RCC 7860 (cell line): Measurements from ENCODE around the gene PWWP2B.
"Not testable (repeated sequence)": the region's sequence is repeated elsewhere in the genome, so short reads cannot be mapped to it uniquely, and the experiment has no call there.

ENCODE experiments used
- DNase-seq: peaks from one replicate; pipeline ENCODE4 v3.0.0-alpha.2; 2015; ENCODE audit warnings: low spot score
- FAIRE-seq: peaks from 2 replicates; lab custom pipeline; 2012; peaks lifted over from hg19 to GRCh38; lab: Jason Lieb, UNC

Gene PWWP2B

DNA sequence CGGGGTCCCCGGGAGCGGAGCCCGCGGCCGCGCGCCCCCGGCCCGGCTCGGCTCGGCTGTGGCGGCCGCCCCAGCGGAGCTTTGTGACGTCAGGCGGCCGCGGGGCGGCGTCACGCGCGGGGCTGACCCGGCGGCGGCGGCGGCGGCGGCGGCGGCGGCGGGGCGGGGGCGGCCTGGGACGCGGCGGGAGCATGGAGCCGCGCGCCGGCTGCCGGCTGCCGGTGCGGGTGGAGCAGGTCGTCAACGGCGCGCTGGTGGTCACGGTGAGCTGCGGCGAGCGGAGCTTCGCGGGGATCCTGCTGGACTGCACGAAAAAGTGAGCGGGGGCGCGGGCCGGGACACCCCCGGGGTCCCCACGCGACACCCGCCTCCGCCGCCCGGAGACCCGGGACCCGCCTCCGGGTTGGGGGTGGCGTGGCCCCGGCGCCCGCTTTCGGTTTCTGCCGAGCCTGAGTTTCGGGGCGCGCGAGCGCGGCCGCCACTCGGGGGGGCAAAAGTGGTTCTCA lies at the start of gene PWWP2B:
Gene PWWP2B, plus strand, starts transcription at position 165 of the 506 bp plus-strand sequence. Its CDS starts 27 bp downstream, at position 192.
- FAIRE-seq: no peak
- DNase-seq: no peak

GRCh38 chr10:132347211-132347930 lies 49.6 kb upstream of the PWWP2B start:
- DNase-seq: no peak
- FAIRE-seq: no peak

DNA sequence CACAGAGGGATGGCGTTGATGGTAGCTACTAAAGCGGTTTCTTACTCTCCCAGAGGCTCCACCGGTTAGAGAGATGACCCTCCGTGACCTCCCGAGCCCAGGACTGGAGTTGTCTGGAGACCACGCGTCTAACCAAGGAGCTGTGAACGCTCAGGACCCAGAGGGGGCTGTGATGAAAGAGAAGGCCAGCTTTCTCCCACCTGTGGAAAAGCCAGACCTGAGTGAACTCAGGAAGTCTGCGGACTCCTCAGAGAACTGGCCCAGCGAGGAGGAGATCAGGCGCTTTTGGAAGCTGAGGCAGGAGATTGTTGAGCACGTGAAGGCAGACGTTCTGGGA lies 49.1 kb upstream of the PWWP2B start:
- DNase-seq: no peak
- FAIRE-seq: no peak

GRCh38 chr10:132349766-132350165 lies 47.2 kb upstream of the PWWP2B start:
- FAIRE-seq (no peak), DNase-seq (no peak)

DNA sequence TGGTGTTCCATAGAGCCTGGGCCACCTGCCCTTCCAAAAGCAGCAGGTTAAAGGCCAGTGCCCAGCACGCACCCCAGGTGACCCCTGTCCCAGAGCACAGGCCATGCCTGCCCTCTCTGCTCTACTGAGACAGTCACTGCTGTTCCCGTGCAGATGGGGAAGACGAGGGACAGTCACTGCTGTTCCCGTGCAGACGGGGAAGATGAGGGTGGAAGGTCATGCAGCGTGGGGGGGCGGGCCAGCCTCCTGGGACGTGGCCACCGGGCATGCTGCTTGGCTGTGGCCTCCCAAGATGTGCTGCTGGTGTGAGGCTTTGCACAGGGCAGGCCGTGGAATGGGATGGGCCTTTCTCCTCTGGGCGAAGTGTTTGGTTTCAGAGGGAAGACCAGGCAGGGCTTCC lies 46.6 kb upstream of the PWWP2B start:
- FAIRE-seq: no peak
- DNase-seq: no peak

DNA sequence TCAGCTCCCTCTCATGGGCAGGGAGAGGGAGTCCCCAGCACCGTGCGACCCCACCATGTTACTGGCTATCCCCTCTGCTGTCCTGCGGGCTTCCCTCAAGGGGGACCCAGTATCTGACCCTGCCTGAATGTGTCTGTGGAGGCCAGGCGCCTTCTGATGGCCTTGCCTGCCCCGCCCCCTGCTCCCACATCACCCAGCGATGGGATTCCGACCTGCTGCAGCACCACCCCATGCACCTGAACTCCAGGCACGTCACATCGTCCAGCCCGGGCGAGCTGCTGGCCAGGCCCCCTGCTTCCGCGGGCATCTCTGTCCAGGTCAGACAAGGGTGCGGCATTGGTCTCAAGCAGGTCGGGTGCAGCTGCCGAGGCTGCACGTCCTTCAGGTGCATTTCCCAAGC lies 46.1 kb upstream of the PWWP2B start:
- DNase-seq: no peak
- FAIRE-seq: no peak

DNA sequence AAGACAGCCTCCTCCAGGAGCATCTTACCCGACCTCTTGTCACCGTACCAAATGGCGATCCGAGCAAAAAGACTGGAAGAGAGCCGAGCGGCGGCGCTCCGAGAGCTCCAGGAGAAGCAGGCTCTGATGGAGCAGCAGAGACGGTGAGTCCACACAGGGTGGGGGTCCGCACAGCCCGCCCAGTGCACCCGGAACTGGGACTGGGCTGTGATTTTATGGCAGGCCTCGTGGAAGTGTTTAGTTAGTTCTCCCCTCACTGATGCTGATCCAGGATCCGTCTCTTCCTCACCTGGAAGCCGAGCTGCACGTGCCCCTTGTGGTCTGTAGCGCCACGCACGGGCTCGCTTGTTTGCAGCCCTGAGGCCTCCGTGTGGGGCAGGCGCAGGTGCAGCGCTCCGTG lies 45.4 kb upstream of the PWWP2B start:
- FAIRE-seq (no peak), DNase-seq (no peak)

DNA sequence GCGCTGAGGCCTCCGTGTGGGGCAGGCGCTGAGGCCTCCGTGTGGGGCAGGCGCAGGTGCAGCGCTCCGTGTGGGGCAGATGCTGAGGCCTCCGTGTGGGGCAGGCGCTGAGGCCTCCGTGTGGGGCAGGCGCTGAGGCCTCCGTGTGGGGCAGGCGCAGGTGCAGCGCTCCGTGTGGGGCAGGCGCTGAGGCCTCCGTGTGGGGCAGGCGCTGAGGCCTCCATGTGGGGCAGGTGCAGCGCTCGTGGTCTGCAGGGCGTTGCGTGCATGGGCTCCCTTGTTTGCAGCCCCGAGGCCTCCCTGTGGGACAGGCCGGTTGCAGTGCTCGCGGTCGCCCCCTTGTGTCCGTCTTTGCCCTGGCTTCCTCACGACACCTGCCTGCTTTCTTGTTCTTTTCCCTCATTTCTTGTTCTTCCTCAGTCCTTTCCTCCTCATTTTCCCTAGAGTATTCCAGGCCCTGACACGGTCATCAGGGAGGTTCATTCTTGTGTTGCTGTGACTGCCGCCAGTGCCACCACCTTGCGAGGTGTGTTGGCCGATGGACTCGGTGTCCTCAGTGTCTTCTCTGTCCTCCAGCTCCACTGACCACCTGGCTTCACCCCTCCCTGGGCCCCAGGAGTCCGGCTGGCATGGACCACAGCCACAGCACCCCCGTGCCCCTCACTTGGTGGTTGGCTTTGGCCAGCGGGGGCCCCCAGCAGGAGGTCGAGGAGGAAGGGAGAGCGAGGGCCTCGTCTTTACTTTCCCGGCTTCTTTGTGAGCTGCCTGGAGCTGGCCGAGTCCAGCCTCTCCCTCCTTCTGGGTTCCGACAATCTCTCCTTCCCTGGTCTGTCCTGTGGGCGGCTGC lies 44.3 kb upstream of the PWWP2B start:
- peak; percentile 42 for DNase-seq
- not testable (repeated sequence) for FAIRE-seq

DNA sequence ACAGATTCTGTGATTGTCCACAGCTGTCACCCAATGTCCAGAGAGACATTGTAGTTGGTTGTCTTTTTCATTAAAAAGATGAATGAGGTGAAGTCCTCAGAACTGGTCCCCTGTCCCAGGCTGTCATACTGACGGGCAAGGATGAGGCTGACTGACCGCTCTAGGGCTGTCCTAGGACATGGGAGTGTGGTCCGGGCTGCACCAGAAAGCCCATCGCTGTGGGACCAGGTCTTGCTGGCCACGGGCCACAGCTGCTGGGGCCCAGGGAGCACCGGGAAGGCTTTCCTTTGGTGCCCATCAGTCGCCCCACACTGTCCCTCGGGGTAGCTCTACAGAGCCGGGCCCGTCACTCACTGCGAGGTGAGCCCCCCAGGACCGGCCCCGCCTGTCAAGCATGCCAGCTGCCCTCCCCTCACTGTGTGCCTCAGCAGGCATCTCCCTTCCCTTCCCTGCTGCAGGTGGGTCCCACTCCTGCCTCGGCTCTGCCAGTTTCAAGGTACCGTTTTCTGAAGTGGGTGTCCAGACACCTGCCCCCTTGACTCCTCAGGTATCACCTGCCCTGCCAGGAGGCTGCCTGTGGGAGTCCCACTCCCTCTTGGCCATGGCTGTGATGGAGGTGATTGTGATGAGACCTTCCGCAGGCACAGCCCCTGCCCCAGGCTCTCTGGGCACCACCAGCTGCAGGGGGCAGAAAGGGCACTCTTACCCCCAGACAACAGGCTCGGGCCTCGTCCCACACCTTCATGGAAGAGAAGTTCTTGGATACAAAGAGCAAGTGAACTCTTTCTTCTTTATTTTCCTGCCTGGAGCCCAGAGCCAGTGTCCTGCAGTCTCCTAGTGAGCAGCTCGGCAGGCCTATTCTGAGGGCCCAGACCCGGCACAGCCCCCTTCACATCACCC lies 43.3 kb upstream of the PWWP2B start:
- DNase-seq: no peak

GRCh38 chr10:132354356-132355094 lies 42.5 kb upstream of the PWWP2B start:
- FAIRE-seq (no peak), DNase-seq (no peak)

More for the DNA sequence above, 43.3 kb upstream of the PWWP2B start:
- no peak for FAIRE-seq

GRCh38 chr10:132355297-132355696 lies 41.7 kb upstream of the PWWP2B start:
- DNase-seq: no peak
- FAIRE-seq: no peak

GRCh38 chr10:132355754-132356153 lies 41.2 kb upstream of the PWWP2B start:
- DNase-seq: no peak

DNA sequence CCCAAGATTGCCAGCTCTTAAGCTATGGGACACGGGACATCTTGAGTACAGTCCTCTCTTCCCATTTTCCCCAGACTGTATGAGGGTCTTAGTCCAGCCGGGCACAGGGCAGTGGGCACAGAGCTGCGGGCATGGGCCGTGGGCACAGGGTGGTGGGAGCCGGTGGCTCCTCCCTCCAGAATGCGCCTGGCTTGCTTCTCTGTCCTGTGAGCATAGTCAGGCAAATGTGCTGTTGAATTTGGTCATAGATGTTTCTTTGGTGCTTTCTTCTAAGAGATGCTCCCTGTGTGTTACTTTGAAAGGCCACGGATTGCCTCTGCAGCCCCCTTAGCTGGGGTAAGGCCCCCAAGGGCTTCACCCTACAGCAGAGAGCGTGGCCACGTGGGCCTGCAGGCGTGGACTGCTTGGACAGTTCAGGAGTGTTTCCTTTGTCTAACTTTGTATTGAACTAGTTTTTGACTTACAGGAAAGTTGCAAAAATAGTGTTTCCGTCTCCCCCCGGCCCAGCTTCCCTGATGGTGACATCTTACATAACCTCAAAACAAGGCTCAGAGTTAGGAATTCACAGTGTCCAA lies 40.3 kb upstream of the PWWP2B start:
- DNase-seq (no peak), FAIRE-seq (no peak)

More at GRCh38 chr10:132355754-132356153, 41.2 kb upstream of the PWWP2B start:
- FAIRE-seq: no peak

DNA sequence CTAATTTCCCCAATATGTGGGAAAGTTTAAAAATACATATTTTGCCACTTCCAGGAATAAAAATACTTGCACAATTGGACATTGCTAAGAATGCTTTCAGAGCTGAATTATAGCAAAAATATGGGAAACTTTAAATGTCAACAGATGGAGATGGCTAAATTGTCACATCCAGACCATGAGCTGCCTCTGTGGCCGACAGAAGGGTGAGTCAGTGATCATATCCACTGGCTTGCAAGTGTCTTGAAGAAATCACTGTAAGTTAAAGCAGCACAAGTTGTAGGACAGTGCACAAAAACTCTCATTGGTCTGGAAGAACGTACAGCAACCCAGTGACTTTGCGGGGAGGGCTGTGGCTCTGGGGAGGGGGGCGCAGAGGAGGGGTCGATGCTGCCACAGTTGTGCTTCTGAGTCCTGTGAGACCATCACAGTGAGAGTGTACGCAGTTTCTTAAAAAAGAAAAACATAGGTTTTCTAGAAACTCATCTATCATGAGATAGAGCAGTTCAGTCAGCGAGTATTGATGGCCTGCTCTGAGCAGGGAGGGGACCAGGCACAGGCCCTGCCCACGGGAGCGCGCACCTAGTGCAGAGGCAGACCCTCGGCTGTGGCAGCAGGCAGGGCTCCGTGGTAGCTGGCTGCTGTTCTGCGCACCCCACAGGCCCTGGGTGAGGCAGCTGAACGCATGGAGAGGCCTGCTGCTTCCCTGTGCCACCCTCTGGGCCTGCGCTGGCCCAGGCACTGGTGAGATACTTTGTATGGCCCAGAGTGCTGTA lies 39.5 kb upstream of the PWWP2B start:
- FAIRE-seq: no peak
- DNase-seq: no peak

DNA sequence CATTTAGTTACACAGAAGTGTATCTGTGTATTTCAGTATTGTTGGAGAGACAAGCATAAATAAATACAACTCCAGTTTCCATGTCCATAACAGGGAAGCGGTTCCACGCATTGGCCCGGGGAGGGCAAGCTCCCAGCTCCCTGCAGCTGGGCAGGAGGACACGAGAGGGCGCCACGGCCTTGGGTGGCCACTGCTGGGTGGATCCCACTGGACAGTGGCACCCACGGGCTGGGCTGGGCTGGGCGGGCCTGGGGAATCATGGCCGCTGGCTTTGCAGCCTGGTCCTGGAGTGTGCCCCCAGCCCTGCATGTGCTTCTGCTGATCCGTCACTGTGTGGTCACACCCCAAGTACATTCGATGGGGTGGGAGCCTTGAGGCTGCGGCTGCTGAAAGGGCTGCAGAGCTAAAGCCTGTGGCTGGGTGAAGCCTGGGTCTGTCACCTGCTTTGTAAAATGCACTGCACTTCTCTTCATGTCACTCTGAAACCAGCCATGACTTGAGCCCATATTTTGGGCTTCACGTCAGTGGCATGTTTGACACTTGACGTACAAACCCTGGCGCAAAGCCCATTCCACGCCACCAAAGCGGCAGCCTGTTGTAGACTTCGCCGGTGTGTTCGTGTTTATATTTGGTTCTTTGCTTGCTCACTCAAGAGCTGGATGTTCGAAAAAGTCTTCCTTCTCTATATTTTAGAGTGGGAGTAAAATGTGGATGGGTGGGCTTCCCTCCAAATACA lies 37.5 kb upstream of the PWWP2B start:
- no peak for FAIRE-seq
- DNase-seq: no peak

DNA sequence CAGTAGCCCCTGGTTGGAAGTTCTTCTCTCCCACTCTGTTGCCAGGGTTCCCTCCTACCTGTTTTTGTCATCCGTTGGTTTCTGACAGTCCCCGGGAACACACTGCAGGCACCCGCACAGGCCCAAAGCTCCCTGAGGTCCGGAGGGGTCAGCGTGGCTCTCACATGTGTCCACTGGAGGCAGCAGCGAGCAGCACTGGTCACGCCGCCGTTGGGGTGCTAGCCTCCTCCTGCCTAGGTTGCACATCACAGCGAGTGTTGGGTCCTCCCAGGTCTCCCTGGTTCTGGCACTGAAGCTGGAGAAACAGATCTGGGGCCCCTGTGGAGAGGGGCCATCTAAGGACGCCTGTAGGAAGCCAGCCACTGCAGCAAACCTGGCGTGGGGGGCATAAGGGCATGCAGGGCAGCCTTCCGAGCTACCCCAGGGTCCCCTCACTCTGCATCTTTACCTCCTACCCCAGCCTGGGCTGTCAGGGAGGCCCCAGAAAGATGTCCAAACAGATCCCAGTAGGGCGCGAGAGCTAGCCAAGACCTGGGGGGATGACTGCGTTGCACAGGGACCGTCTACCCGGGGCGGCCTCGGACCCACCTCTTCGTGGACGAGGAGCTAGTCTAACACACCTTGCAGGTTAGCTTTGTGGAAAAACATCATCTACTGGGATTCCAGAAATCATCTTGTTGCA lies 36.1 kb upstream of the PWWP2B start:
- FAIRE-seq (no peak), DNase-seq (no peak)

DNA sequence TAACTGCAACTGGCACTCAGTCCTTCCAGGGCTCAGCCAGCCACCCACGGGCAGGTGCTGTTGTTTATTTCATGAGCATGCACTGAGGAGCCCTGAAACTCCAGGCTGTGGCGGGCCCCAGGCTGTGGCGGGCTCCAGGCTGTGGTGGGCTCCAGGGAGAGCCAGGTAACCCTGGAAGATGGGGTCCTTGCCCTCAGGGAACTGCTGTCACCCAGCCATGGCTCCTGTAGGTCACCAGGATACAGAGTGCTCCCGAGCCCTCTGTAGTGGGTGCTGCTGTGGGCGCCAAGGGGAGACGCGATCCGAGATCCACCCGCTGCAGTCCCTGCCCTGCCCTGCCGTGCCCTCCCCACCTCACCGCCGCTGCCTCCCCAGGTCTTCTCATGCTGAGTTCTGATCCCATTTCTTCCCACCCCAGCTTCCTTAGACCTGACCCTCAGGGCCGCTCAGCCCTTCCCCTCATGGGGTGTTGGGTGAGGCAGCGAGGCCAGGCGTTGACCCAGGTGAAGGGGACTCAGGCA lies 35.4 kb upstream of the PWWP2B start:
- no peak for DNase-seq
- FAIRE-seq: no peak

DNA sequence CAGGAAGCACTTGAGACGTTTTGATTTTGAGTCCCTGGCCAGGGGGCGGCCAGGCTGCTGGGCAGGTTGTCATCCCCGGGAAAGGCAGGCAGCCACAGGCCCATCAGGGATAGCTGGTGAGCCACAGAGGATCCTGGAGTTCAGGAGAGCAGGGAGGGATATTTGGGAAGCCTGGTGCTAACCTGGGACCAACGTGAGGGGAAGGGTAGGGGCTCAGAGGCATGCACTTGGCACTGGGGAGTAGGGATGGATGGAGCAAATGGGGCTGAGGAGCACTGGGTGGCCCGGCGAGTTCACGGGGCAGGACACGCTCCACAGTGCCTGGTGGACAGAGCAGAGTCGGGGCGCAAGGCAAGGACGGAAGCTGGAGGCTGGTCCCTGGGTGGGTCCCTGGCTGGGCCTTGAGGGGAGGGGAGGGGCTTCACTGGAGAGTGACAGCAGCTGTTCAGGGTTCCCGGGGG lies 34.8 kb upstream of the PWWP2B start:
- no peak for FAIRE-seq

More for the DNA sequence above, 34.8 kb upstream of the PWWP2B start:
- DNase-seq: no peak
